Activated CD8-positive, alpha-beta T cell treated with anti-CD3 and anti-CD28 coated beads for 36 hours (primary cell): ENCODE measurements around the gene GMNC. TPM values are rescaled to one million over a fixed set of nuclear protein-coding genes. Genes with fewer than 3 reads are reported as not detected.

Source experiments
- ATAC-seq: fragments of 200-7000 bp; cut with Tn5 transposase; one replicate; pipeline ENCODE4 v1.10.0; 2021; ENCODE audit warnings: mild to moderate bottlenecking, moderate library complexity
- CTCF ChIA-PET: fragments of 350-600 bp; sonication (Branson Sonifier 250); formaldehyde crosslinking; loops from one replicate; lab custom pipeline; 2021; ENCODE audit warnings: antibody characterized with exemption; lab: Charles Lee
- POLR2A ChIA-PET: fragments of 350-600 bp; sonication (Branson Sonifier 250); formaldehyde crosslinking; loops from one replicate; lab custom pipeline; 2021; ENCODE audit warnings: antibody characterized with exemption; lab: Charles Lee
- DNase-seq: peaks from one replicate; pipeline ENCODE4 v3.0.0-alpha.2; 2020
- H3K27ac Mint-ChIP-seq: one replicate; pipeline ENCODE4 v1.8.0; 2021; ENCODE audit warnings: mild to moderate bottlenecking, mixed read lengths
- H3K27me3 Mint-ChIP-seq: one replicate; pipeline ENCODE4 v1.8.0; 2021; ENCODE audit warnings: mixed read lengths
- H3K36me3 Mint-ChIP-seq: one replicate; pipeline ENCODE4 v1.8.0; 2021; ENCODE audit warnings: low read depth, mixed read lengths
- H3K4me1 Mint-ChIP-seq: one replicate; pipeline ENCODE4 v1.8.0; 2021; ENCODE audit warnings: low read depth, mixed read lengths
- H3K4me3 Mint-ChIP-seq: one replicate; pipeline ENCODE4 v1.8.0; 2021; ENCODE audit warnings: mild to moderate bottlenecking, moderate library complexity, mixed read lengths
- H3K9me3 Mint-ChIP-seq: one replicate; pipeline ENCODE4 v1.8.0; 2021; ENCODE audit warnings: mixed read lengths
- intact Hi-C: fragments of 100-400 bp; cut with micrococcal nuclease; formaldehyde crosslinking; loops from one replicate; pipeline ENCODE4 v1.10.0; 2022
- total RNA-seq, 2 experiments: library from RNA; stranded (reverse); gene quantifications; one replicate each; pipeline ENCODE4 v1.2.3, GENCODE V29; 2021
- TF ChIP-seq, protein P1 (sequence below): fragments of 200-600 bp; IDR thresholded peaks from one replicate; pipeline ENCODE4 v1.8.0; 2022; ENCODE audit warnings: antibody characterized with exemption, mild to moderate bottlenecking

The GMNC gene
- total RNA-seq, 2 experiments from 2014 or later = not detected

DNA sequence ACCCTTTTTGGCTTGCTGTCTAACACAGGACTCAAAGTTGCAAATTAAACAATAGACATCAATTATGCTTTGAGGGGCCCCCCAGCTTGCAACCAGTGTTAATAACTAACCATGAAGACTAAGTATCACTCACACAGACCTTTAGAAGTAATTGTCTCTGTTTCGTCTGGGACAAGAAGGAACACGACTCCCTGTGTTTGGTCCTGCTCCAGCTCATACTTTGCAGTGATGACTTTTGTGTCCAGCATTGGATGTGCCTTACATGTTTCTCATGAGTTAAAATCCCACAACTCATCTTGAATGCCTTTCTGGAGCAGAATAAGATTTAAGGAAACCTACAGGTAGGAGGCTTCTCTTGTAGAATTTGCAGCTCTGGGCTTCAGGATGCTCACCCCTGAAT, 53.1 kb downstream of the GMNC start:
- H3K27ac Mint-ChIP-seq = no peak overlapping the region
- no peaks in the 10 kb centered on the region for H3K36me3 Mint-ChIP-seq
- no peak overlapping the region for H3K4me3 Mint-ChIP-seq
- POLR2A ChIA-PET = no interaction called here
- intact Hi-C loops = no loop called here
- ATAC-seq (no peak), DNase-seq (no peak)
- H3K9me3 Mint-ChIP-seq = no peaks in the 10 kb centered on the region
- no peaks in the 10 kb centered on the region for H3K4me1 Mint-ChIP-seq
- TF ChIP-seq, protein P1, sequence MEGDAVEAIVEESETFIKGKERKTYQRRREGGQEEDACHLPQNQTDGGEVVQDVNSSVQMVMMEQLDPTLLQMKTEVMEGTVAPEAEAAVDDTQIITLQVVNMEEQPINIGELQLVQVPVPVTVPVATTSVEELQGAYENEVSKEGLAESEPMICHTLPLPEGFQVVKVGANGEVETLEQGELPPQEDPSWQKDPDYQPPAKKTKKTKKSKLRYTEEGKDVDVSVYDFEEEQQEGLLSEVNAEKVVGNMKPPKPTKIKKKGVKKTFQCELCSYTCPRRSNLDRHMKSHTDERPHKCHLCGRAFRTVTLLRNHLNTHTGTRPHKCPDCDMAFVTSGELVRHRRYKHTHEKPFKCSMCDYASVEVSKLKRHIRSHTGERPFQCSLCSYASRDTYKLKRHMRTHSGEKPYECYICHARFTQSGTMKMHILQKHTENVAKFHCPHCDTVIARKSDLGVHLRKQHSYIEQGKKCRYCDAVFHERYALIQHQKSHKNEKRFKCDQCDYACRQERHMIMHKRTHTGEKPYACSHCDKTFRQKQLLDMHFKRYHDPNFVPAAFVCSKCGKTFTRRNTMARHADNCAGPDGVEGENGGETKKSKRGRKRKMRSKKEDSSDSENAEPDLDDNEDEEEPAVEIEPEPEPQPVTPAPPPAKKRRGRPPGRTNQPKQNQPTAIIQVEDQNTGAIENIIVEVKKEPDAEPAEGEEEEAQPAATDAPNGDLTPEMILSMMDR = no peak
- H3K27me3 Mint-ChIP-seq = peaks cover 3% of the 10 kb centered on the region
- CTCF ChIA-PET = no interaction called here

GRCh38 chr3:190807719-190808375, 54.6 kb downstream of the GMNC start:
- DNase-seq = no peak

More at GRCh38 chr3:190807719-190808375, 54.6 kb downstream of the GMNC start:
- POLR2A ChIA-PET = no interaction called here
- ATAC-seq = no peak
- Mint-ChIP-seq H3K9me3 (no peaks in the 10 kb centered on the region), H3K4me3 (no peak overlapping the region), H3K36me3 (no peaks in the 10 kb centered on the region), H3K4me1 (no peaks in the 10 kb centered on the region), H3K27ac (no peak overlapping the region), H3K27me3 (peaks cover 3% of the 10 kb centered on the region)
- TF ChIP-seq, protein P1 = no peak
- intact Hi-C loops = no loop called here
- CTCF ChIA-PET = no interaction called here
